ENCODE data around the gene CPN1. TPM values are rescaled to one million over a fixed set of nuclear protein-coding genes. Genes with fewer than 3 reads are reported as not detected.
"Not testable (repeated sequence)": the region's sequence is repeated elsewhere in the genome, so short reads cannot be mapped to it uniquely, and the experiment has no call there.

The CPN1 gene
- polyA plus RNA-seq (2011; rRNA removed) (not detected in 2 replicates), polyA minus RNA-seq (2011; rRNA and poly(A)+ RNA removed) (not detected in 2 replicates)

DNA sequence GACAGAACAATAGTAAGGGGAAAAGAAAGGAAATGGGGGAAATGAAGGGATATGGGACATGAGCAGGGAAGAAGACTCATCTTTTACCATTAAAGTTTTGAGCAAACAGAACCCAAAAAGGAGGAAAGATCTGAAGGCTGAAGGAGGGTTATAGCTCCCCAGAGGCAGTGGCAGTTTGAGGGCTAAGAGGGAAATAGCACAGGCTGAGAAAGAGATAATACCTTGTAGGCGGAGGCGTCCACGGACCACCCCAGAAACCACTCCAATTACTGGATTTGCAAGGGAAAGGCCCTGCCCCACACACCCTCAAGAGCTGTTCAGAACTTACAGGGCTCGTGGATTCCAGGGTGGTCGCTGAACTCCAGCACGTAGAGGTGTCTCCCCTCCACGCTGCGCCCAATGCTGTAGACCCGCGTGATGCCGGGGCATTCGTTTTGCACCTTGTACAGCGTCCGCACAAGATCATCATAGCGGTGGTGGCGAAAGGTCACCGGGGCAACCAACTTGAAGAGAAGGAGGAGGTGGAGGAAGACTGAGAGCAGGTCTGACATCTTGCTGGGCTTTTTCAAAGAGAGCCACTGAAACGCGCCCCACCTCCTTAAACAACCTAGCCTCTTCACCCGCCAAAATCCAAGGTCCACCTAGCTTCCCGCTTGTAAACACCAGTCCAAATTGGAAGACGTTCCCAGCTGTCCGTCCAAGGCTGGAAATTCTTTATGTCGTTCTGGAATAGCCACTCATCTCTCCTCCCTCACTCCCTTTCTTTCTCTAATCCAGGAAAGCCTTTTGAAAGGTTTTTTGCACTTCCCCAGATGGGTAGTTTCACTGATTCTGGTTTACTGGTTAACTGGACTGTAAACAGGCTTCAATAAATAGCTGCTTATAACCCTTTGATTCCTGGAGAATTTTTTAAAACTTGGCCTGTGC, at the start of gene CPN1:
TSS of gene CPN1 (minus strand) at position 795 of the 927 bp plus-strand sequence. CDS start at position 551, 244 bp downstream.
- TF ChIP-seq, protein P1, sequence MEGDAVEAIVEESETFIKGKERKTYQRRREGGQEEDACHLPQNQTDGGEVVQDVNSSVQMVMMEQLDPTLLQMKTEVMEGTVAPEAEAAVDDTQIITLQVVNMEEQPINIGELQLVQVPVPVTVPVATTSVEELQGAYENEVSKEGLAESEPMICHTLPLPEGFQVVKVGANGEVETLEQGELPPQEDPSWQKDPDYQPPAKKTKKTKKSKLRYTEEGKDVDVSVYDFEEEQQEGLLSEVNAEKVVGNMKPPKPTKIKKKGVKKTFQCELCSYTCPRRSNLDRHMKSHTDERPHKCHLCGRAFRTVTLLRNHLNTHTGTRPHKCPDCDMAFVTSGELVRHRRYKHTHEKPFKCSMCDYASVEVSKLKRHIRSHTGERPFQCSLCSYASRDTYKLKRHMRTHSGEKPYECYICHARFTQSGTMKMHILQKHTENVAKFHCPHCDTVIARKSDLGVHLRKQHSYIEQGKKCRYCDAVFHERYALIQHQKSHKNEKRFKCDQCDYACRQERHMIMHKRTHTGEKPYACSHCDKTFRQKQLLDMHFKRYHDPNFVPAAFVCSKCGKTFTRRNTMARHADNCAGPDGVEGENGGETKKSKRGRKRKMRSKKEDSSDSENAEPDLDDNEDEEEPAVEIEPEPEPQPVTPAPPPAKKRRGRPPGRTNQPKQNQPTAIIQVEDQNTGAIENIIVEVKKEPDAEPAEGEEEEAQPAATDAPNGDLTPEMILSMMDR (IDR thresholded peaks at IDR 0.05; ENCODE audit: insufficient read depth, low read depth, low read length) = no peak
- no peak within 1 kb of the TSS for H3K4me3 ChIP-seq (ENCODE audit: low read depth, low read length)
- DNase-seq (ENCODE audit: low read depth) = no peak
- no peaks in the 10 kb centered on the region for H3K36me3 ChIP-seq (ENCODE audit: control insufficient read depth, insufficient read depth, low read length)
- ChIA-PET CTCF (interaction anchor here (0.6 kb wide), 1 partner anchor 33 kb away, joined by 3 read pairs; no protein-coding TSS in a partner anchor), POLR2A (no interaction called here)
- H3K27me3 ChIP-seq (ENCODE audit: control insufficient read depth, insufficient read depth, low read length) = peaks cover 11% of the 10 kb centered on the region

DNA sequence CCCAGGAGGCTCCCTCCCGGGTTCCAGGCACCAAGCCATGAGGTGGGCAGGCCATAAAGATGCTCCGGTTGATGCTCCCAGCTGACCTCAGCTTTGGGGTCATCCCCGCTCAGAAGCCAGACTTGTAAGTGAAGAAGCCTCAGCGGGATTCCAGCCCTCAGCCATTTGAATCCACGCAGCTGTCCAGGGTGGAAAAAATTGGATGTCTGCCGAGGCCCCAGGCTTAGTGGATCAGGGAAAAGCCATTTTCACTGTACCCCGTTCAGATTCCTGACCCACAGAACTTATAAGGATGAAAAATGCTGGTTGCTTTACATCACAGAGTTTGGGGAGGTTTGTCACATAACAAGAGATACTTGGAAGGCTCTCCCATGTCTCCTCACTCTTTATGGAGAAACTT, 49.2 kb upstream of the CPN1 start:
- POLR2A ChIA-PET = no interaction called here
- DNase-seq (ENCODE audit: low read depth) = no peak
- TF ChIP-seq, protein P1 (IDR thresholded peaks at IDR 0.05; ENCODE audit: insufficient read depth, low read depth, low read length) = no peak
- CTCF ChIA-PET = interaction anchor here (0.6 kb wide), 1 partner anchor 118 kb away, joined by 3 read pairs; no protein-coding TSS in a partner anchor
- Histone ChIP-seq H3K36me3 (ENCODE audit: control insufficient read depth, insufficient read depth, low read length) (no peaks in the 10 kb centered on the region), H3K4me3 (ENCODE audit: low read depth, low read length) (no peak overlapping the region), H3K27me3 (ENCODE audit: control insufficient read depth, insufficient read depth, low read length) (peaks cover 5% of the 10 kb centered on the region; the same call in 1 of the 2 replicates)

DNA sequence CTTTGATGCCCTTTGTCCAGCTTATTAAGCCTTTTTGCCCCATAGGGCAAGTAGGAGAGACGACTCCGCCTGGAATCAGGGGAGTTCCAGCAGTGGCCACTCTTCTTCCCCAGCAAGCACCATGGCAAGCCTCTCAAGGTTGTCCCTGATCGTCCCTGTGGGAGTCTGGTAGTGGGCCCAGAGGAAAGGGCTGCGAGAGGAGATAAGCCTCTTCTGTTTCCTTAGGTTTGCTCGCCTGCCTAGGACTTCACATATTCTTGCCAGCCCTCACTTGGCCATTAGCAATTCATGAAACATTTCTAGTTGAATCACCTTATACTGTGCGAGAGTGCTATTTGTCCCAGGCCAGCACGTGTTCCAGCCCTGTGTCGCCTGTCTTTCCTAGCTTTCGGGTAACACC, 47.8 kb upstream of the CPN1 start:
- no peak for DNase-seq (ENCODE audit: low read depth)
- Histone ChIP-seq H3K4me3 (ENCODE audit: low read depth, low read length) (no peak overlapping the region), H3K27me3 (ENCODE audit: control insufficient read depth, insufficient read depth, low read length) (peaks cover 5% of the 10 kb centered on the region; the same call in 1 of the 2 replicates), H3K36me3 (ENCODE audit: control insufficient read depth, insufficient read depth, low read length) (no peaks in the 10 kb centered on the region)
- ChIA-PET POLR2A (no interaction called here), CTCF (no interaction called here)
- TF ChIP-seq, protein P1 (IDR thresholded peaks at IDR 0.05; ENCODE audit: insufficient read depth, low read depth, low read length) = no peak

DNA sequence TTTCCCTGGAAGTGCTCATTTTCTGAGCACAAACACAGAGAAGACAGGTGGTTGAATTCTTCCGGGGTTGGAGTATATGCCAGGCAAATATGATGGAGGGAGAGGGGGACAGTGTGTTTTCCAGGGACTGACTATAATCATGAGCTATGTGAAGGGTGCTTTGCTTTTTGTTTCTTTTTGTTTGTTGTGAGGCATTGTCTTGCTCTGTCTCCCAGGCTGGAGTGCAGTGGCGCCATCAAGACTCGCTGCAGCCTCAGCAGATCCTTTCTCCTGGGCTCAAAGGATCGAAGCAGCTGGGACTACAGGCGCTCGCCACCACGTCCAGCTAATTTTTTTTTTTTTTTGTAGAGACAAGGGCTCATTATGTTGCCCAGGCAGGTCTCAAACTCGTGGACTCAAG, 47.3 kb upstream of the CPN1 start:
- ChIA-PET POLR2A (no interaction called here), CTCF (no interaction called here)
- TF ChIP-seq, protein P1 (IDR thresholded peaks at IDR 0.05; ENCODE audit: insufficient read depth, low read depth, low read length) = no peak
- no peak for DNase-seq (ENCODE audit: low read depth)
- H3K27me3 ChIP-seq (ENCODE audit: control insufficient read depth, insufficient read depth, low read length) = peaks cover 5% of the 10 kb centered on the region; the same call in 1 of the 2 replicates
- H3K4me3 ChIP-seq (ENCODE audit: low read depth, low read length) = no peak overlapping the region
- H3K36me3 ChIP-seq (ENCODE audit: control insufficient read depth, insufficient read depth, low read length) = no peaks in the 10 kb centered on the region

DNA sequence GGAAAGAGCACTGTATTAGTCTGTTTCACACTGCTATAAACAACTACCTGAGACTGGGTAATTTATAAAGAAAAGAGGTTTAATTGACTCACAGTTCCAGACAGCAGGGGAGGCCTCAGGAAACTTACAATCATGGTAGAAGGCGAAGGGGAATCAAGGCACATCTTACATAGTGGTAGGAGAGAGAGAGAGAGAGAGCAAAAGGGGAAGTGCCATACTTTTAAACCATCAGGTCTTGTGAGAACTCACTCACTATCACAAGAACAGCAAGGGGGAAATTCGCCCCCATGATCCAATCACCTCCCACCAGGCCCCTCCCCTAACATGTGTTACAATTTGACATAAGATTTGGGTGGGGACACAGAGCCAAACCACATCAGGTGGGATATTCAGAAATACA, 43.7 kb upstream of the CPN1 start:
- CTCF ChIA-PET; H3K4me3 ChIP-seq (ENCODE audit: low read depth, low read length); DNase-seq (ENCODE audit: low read depth); H3K27me3 ChIP-seq (ENCODE audit: control insufficient read depth, insufficient read depth, low read length); H3K36me3 ChIP-seq (ENCODE audit: control insufficient read depth, insufficient read depth, low read length); POLR2A ChIA-PET: not testable (repeated sequence)
